ENCODE measurements around the gene ASIC2.

- no peak for TF ChIP-seq CTCF (conservative IDR thresholded peaks at IDR 0.05; ENCODE audit: low read depth in 2 of 2)
- TF ChIP-seq REST (IDR thresholded peaks at IDR 0.05; ENCODE audit: unreplicated experiment) = no peak
- TF ChIP-seq EZH2 (IDR thresholded peaks at IDR 0.05; ENCODE audit: low read depth, unreplicated experiment) = no peak
- TF ChIP-seq POLR2AphosphoS5 (IDR thresholded peaks at IDR 0.05; ENCODE audit: low read depth) = no peak
- TF ChIP-seq ZNF331 (CRISPR knock-in tag; IDR thresholded peaks at IDR 0.05; ENCODE audit: low read depth) = no peak
- no peak for TF ChIP-seq JUNB (IDR thresholded peaks at IDR 0.05; ENCODE audit: unreplicated experiment)
- TF ChIP-seq EZH2phosphoT487 (IDR thresholded peaks at IDR 0.05; ENCODE audit: unreplicated experiment) = no peak
- no peak for TF ChIP-seq STAT1 (IDR thresholded peaks at IDR 0.05; ENCODE audit: unreplicated experiment)
- TF ChIP-seq CREB1 (CRISPR knock-in tag; IDR thresholded peaks at IDR 0.05; ENCODE audit: low read depth) = no peak
- no peak for TF ChIP-seq ETS1 (IDR thresholded peaks at IDR 0.05)
Observed at GRCh38 chr17:33152783-33153182, 140.3 kb downstream of the ASIC2 start.
